Activated CD4-positive, alpha-beta T cell treated with anti-CD3 and anti-CD28 coated beads, Interleukin-2, amount 10 ng/mL, durations not matched to agents 24 days and 14 days (primary cell): Measurements from ENCODE around the gene KRTAP10-4. TPM values are rescaled to one million over a fixed set of nuclear protein-coding genes. Genes with fewer than 3 reads are reported as not detected.
"Not testable (repeated sequence)": the region's sequence is repeated elsewhere in the genome, so short reads cannot be mapped to it uniquely, and the experiment has no call there.

Experiments
- DNase-seq: peaks from one replicate; pipeline ENCODE4 v3.0.0; 2022
- H3K27ac Mint-ChIP-seq: one replicate; pipeline ENCODE4 v1.8.0; 2022; ENCODE audit warnings: mild to moderate bottlenecking, mixed read lengths
- H3K27me3 Mint-ChIP-seq: one replicate; pipeline ENCODE4 v1.8.0; 2022; ENCODE audit warnings: mixed read lengths
- H3K36me3 Mint-ChIP-seq: one replicate; pipeline ENCODE4 v1.8.0; 2022; ENCODE audit warnings: low read depth, mild to moderate bottlenecking, mixed read lengths
- H3K4me1 Mint-ChIP-seq: one replicate; pipeline ENCODE4 v1.8.0; 2021; ENCODE audit warnings: mixed read lengths
- H3K4me3 Mint-ChIP-seq: one replicate; pipeline ENCODE4 v1.8.0; 2022; ENCODE audit warnings: mild to moderate bottlenecking, moderate library complexity, mixed read lengths
- H3K9me3 Mint-ChIP-seq: one replicate; pipeline ENCODE4 v1.8.0; 2021; ENCODE audit warnings: mixed read lengths
- intact Hi-C: fragments of 100-400 bp; cut with micrococcal nuclease; formaldehyde crosslinking; loops from one replicate; pipeline ENCODE4 v1.15.1; 2023
- total RNA-seq: library from RNA; stranded (reverse); gene quantifications from 2 replicates; pipeline ENCODE4 v1.2.3, GENCODE V29; 2022

Gene KRTAP10-4
- not detected in 2 replicates for total RNA-seq

DNA sequence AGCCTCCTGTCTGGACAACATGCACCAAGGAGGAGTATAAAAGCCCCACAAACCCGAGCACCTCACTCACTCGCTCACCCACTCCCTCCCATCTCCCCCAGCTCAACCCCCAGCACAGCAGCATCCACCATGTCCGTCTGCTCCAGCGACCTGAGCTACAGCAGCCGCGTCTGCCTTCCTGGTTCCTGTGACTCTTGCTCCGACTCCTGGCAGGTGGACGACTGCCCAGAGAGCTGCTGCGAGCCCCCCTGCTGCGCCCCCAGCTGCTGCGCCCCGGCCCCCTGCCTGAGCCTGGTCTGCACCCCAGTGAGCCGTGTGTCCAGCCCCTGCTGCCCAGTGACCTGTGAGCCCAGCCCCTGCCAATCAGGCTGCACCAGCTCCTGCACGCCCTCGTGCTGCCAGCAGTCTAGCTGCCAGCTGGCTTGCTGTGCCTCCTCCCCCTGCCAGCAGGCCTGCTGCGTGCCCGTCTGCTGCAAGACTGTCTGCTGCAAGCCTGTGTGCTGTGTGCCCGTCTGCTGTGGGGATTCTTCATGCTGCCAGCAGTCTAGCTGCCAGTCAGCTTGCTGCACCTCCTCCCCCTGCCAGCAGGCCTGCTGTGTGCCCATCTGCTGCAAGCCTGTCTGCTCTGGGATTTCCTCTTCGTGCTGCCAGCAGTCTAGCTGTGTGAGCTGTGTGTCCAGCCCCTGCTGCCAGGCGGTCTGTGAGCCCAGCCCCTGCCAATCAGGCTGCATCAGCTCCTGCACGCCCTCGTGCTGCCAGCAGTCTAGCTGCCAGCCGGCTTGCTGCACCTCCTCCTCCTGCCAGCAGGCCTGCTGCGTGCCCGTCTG, at the start of gene KRTAP10-4:
Gene KRTAP10-4 (plus strand): TSS at position 100 of the 827 bp plus-strand sequence. CDS start 30 bp downstream, at position 130.
- H3K36me3 Mint-ChIP-seq, H3K27me3 Mint-ChIP-seq, H3K4me1 Mint-ChIP-seq, H3K27ac Mint-ChIP-seq, intact Hi-C loops, DNase-seq, H3K4me3 Mint-ChIP-seq: not testable (repeated sequence)
- peaks cover 13% of the 10 kb centered on the region for H3K9me3 Mint-ChIP-seq

GRCh38 chr21:44524414-44525371, 48.8 kb upstream of the KRTAP10-4 start:
- DNase-seq = no peak
- H3K27me3 Mint-ChIP-seq = no peaks in the 10 kb centered on the region
- no peaks in the 10 kb centered on the region for H3K36me3 Mint-ChIP-seq
- intact Hi-C loops = no loop called here
- H3K4me1 Mint-ChIP-seq = no peaks in the 10 kb centered on the region
- no peak overlapping the region for H3K27ac Mint-ChIP-seq
- no peak overlapping the region for H3K4me3 Mint-ChIP-seq
- no peaks in the 10 kb centered on the region for H3K9me3 Mint-ChIP-seq

GRCh38 chr21:44525391-44526095, 48.0 kb upstream of the KRTAP10-4 start:
- Mint-ChIP-seq H3K27me3 (no peaks in the 10 kb centered on the region), H3K9me3 (no peaks in the 10 kb centered on the region), H3K4me1 (no peaks in the 10 kb centered on the region), H3K36me3 (no peaks in the 10 kb centered on the region), H3K27ac (no peak overlapping the region), H3K4me3 (no peak overlapping the region)
- intact Hi-C loops = no loop called here
- DNase-seq = no peak

DNA sequence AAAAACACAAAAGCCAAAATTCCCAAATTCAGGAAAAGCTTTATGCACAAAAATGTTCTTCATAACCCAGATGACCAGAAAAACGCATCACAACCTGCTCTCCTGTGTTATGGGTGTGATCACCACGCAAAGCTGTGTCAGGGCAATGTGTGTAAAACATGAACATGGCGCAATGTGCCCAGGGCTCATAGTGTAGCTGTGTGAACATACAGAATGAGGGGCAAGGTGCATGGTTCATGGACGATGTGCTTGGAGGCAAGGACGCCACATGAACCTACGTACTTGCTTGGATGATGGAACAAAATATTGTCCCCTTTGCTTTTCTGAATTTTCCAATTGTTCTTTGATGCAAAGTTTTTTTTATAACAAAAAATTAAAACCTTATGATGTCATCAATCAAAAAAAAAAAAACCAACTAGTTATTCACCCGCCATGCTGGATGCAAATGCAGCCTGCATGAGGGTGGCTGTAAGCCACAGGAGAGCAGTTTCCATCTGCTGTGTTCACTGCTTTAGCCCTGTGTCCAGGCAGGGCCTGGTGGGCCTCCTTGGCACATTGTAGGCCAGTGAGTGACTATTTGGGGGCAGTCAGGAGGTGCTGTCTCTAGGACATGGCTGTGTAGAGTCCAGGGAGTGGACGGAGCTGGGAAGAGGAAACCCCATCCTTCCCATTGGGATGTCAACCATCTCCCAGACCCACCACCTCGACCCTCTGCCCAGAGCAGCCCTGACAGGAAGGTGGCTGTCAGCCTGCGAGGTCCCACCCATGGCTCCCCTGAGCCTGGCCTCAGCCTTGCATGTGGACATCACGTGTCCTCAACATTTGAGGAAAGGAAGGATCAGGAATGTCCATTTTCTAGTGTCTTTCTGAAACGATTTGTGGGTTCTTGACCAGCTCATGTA, 47.2 kb upstream of the KRTAP10-4 start:
- no peak for DNase-seq
- Mint-ChIP-seq H3K27me3 (no peaks in the 10 kb centered on the region), H3K4me3 (no peak overlapping the region), H3K4me1 (no peaks in the 10 kb centered on the region), H3K27ac (no peak overlapping the region), H3K36me3 (no peaks in the 10 kb centered on the region), H3K9me3 (no peaks in the 10 kb centered on the region)
- intact Hi-C loops = no loop called here

DNA sequence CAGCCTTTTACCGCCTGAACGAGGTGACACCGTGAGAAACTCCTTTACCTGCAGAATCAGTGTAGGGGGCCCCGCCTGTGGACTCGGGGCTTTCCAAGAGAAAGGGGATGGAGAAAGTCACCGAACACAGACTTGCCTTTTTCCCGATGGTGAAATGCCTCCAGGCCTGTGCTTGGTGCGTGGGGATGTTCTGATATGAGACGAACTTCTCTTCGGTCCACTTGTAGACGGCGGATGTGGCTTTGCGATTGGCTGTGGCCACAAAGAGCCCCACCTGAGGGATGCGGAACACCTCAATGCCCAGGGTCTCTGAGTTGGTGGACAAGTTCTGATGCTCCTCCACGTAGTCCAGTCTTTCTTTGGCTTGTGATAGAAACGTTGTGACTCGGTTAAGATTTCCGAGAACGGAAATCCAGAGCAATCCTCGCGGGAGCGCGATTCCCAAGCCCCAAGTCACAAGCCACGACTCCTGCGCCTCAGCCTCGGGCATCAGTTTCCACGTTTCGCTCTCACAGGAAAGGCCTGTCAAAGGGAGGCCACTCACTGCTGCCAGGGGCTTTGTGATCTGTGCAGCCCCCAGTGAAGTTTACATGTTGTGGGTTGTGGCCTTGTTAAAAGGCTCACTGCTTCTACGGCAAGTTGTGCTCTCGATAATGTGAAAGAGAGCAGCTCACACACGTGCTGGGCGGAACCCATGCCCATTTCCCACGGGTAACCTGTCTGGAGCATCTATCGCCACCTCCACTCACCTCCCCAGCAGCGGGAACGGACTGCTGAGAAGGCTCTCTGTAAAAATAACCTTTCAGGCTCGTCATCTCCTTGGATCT, 46.2 kb upstream of the KRTAP10-4 start:
- no peak for DNase-seq
- Mint-ChIP-seq H3K4me3 (no peak overlapping the region), H3K27me3 (no peaks in the 10 kb centered on the region)

DNA sequence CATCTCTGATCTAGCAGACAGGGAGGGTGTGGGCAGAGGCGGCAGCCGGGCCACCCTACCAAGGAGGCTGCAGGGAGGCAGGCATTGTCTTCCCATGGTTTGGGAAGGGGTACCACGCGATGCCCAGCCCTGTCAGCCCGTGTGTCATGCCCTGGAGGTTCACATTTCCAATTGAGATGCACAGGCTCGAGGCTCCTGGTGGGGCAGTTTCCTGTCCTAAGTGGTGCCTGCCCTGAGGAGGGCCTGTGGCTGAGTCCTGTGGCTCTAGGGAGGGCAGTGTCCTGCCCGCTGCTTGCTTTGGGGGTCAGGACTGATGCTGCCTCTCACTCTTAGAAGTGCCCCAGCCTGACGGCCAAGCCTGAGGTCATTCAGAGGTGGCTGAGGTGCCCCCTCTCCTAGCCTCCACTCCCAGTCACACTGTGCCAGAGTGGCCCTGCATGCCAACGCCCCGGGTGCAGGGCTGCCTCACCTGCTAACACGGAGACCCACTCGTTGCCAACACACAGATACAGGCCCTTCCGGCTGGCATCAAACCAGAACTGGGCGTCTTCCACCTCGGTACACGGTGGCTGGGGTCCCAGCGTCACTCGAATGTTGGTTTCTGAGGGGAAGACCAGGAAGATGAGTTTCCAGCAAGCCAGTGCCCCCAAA, 45.4 kb upstream of the KRTAP10-4 start:
- H3K36me3 Mint-ChIP-seq = no peaks in the 10 kb centered on the region

More for the DNA sequence above, 46.2 kb upstream of the KRTAP10-4 start:
- intact Hi-C loops = no loop called here
- H3K9me3 Mint-ChIP-seq = no peaks in the 10 kb centered on the region
- H3K4me1 Mint-ChIP-seq = no peaks in the 10 kb centered on the region
- H3K27ac Mint-ChIP-seq = no peak overlapping the region
- H3K36me3 Mint-ChIP-seq = no peaks in the 10 kb centered on the region

GRCh38 chr21:44528634-44528995, 44.9 kb upstream of the KRTAP10-4 start:
- Mint-ChIP-seq H3K36me3 (no peaks in the 10 kb centered on the region), H3K4me1 (no peaks in the 10 kb centered on the region), H3K27me3 (no peaks in the 10 kb centered on the region), H3K9me3 (no peaks in the 10 kb centered on the region), H3K27ac (no peak overlapping the region), H3K4me3 (no peak overlapping the region)
- intact Hi-C loops = no loop called here
- DNase-seq = no peak

More for the DNA sequence above, 45.4 kb upstream of the KRTAP10-4 start:
- no peak overlapping the region for H3K27ac Mint-ChIP-seq
- intact Hi-C loops = no loop called here
- no peak for DNase-seq
- H3K27me3 Mint-ChIP-seq = no peaks in the 10 kb centered on the region
- H3K4me3 Mint-ChIP-seq = no peak overlapping the region
- no peaks in the 10 kb centered on the region for H3K4me1 Mint-ChIP-seq
- no peaks in the 10 kb centered on the region for H3K9me3 Mint-ChIP-seq

DNA sequence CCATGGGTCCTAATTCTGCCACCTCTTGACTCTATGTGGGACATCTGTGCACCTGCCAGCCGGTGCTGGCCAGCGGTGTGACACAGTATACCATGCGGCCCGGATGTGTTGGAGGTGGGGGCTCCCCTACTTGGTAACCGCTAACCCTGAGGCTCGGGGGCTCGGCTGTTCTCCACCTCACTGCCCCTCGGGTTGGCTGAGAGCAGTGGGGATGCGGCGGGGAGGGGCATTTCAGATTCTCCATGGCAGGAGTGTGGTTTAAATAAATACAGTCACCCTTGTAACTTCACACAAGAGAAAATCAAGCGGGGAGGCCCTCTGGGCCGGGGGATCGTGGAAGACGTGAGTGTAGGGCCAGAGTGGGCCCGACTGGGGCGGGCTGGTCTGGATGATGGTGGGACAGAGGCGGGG, 44.5 kb upstream of the KRTAP10-4 start:
- no peaks in the 10 kb centered on the region for H3K4me1 Mint-ChIP-seq
- intact Hi-C loops = no loop called here
- DNase-seq = no peak

GRCh38 chr21:44529503-44530125, 43.9 kb upstream of the KRTAP10-4 start:
- intact Hi-C loops = no loop called here

More for the DNA sequence above, 44.5 kb upstream of the KRTAP10-4 start:
- H3K27me3 Mint-ChIP-seq = no peaks in the 10 kb centered on the region
- no peaks in the 10 kb centered on the region for H3K9me3 Mint-ChIP-seq
- no peak overlapping the region for H3K27ac Mint-ChIP-seq
- H3K36me3 Mint-ChIP-seq = no peaks in the 10 kb centered on the region
- H3K4me3 Mint-ChIP-seq = no peak overlapping the region

DNA sequence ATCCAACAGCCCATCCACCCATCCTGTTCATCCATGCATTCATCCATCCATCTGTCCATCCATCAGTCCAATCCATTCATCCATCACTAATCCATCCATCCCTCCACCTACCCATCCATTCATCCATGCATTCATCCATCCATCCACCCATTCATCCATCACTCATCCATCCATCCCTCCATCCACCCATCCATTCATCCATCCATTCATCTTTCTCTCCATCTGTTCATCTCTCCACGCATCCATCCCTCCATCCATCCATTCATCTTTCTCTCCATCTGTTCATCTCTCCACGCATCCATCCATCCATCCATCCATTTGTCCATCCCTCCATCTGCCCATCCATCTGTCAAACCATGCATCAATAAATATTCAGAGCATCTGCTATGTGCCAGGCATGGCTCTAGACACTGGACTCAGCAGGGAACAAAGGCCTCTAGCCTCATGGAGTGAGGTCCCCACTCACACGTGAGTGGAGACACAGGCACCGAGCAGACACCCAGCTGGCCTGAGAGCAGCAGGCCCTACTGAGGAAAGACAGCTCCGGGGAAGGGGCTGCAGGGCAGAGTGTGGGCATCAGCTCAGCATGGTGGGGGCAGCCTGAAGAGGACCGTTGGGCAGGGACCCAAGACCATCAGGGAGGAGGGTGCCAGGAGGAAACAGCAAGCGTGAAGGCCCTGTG, 43.2 kb upstream of the KRTAP10-4 start:
- Mint-ChIP-seq H3K4me3 (no peak overlapping the region), H3K36me3 (no peaks in the 10 kb centered on the region), H3K9me3 (peaks cover 6% of the 10 kb centered on the region), H3K27ac (no peak overlapping the region), H3K27me3 (peaks cover 3% of the 10 kb centered on the region), H3K4me1 (no peaks in the 10 kb centered on the region)
- intact Hi-C loops = no loop called here
- DNase-seq = no peak

More at GRCh38 chr21:44529503-44530125, 43.9 kb upstream of the KRTAP10-4 start:
- H3K36me3 Mint-ChIP-seq = no peaks in the 10 kb centered on the region
- no peak overlapping the region for H3K27ac Mint-ChIP-seq
- no peaks in the 10 kb centered on the region for H3K27me3 Mint-ChIP-seq
- H3K4me3 Mint-ChIP-seq = no peak overlapping the region
- no peaks in the 10 kb centered on the region for H3K4me1 Mint-ChIP-seq
- H3K9me3 Mint-ChIP-seq = peaks cover 3% of the 10 kb centered on the region
- DNase-seq = no peak

GRCh38 chr21:44530903-44531605, 42.5 kb upstream of the KRTAP10-4 start:
- Mint-ChIP-seq H3K9me3 (peaks cover 6% of the 10 kb centered on the region), H3K36me3 (no peaks in the 10 kb centered on the region), H3K27ac (no peak overlapping the region), H3K27me3 (peaks cover 3% of the 10 kb centered on the region), H3K4me1 (no peaks in the 10 kb centered on the region), H3K4me3 (no peak overlapping the region)
- DNase-seq = no peak
- intact Hi-C loops = no loop called here
